HEK293T (cell line): Measurements from ENCODE around the gene KCNAB2.
"Not testable (repeated sequence)": the region's sequence is repeated elsewhere in the genome, so short reads cannot be mapped to it uniquely, and the experiment has no call there.

ENCODE experiments used
- CTCF ChIA-PET: fragments of 350-600 bp; formaldehyde crosslinking; extraction: SDS; loops from one replicate; lab custom pipeline; 2021; ENCODE audit warnings: antibody characterized with exemption, inconsistent platforms; lab: Yijun Ruan, JAX
- POLR2A ChIA-PET: fragments of 350-600 bp; formaldehyde crosslinking; extraction: SDS; loops from one replicate; lab custom pipeline; 2020; ENCODE audit warnings: antibody characterized with exemption, inconsistent platforms; lab: Yijun Ruan, JAX
- DNase-seq: peaks from one replicate; pipeline ENCODE4 v3.0.0; 2012; ENCODE audit warnings: mixed read lengths; ENCODE audit errors: extremely low spot score
- ARNT ChIP-seq: fragments of 450-650 bp; IDR thresholded peaks from 2 replicates; pipeline ENCODE4 v1.6.1; 2017; ENCODE audit warnings: mild to moderate bottlenecking
- BHLHE40 ChIP-seq: fragments of 450-650 bp; IDR thresholded peaks from 2 replicates; pipeline ENCODE4 v1.6.1; 2016; ENCODE audit warnings: mild to moderate bottlenecking, moderate library complexity, borderline replicate concordance
- CTBP1 ChIP-seq: fragments of 450-650 bp; IDR thresholded peaks from 2 replicates; pipeline ENCODE4 v1.6.1; 2016; ENCODE audit warnings: borderline replicate concordance
- ELF4 ChIP-seq: fragments of 450-650 bp; IDR thresholded peaks from 2 replicates; pipeline ENCODE4 v1.6.1; 2017; ENCODE audit warnings: antibody characterized with exemption
- FOXA1 ChIP-seq: fragments of 450-650 bp; IDR thresholded peaks from 2 replicates; pipeline ENCODE4 v1.6.1; 2016; ENCODE audit warnings: mild to moderate bottlenecking
- FOXK2 ChIP-seq: fragments of 450-650 bp; IDR thresholded peaks from 2 replicates; pipeline ENCODE4 v1.6.1; 2016; ENCODE audit warnings: mild to moderate bottlenecking
- FOXM1 ChIP-seq: fragments of 450-650 bp; IDR thresholded peaks from 2 replicates; pipeline ENCODE4 v1.6.1; 2017; ENCODE audit warnings: mild to moderate bottlenecking, borderline replicate concordance
- HDGF ChIP-seq: fragments of 450-650 bp; IDR thresholded peaks from 2 replicates; pipeline ENCODE4 v1.6.1; 2017; ENCODE audit warnings: antibody characterized with exemption, borderline replicate concordance
- L3MBTL2 ChIP-seq: fragments of 450-650 bp; conservative IDR thresholded peaks from 2 replicates; pipeline ENCODE4 v1.6.1; 2016; ENCODE audit warnings: mild to moderate bottlenecking
- LEF1 ChIP-seq: fragments of 450-650 bp; IDR thresholded peaks from 2 replicates; pipeline ENCODE4 v1.6.1; 2017; ENCODE audit warnings: mild to moderate bottlenecking, borderline replicate concordance
- NFRKB ChIP-seq: fragments of 450-650 bp; IDR thresholded peaks from 2 replicates; pipeline ENCODE4 v1.6.1; 2016; ENCODE audit warnings: mild to moderate bottlenecking, moderate library complexity
- SP1 ChIP-seq: fragments of 450-650 bp; IDR thresholded peaks from 2 replicates; pipeline ENCODE4 v1.6.1; 2017
- SUZ12 ChIP-seq: fragments of 450-650 bp; IDR thresholded peaks from 2 replicates; pipeline ENCODE4 v1.6.1; 2016; ENCODE audit warnings: mild to moderate bottlenecking
- TARDBP ChIP-seq: fragments of 450-650 bp; IDR thresholded peaks from 2 replicates; pipeline ENCODE4 v1.6.1; 2016
- ZNF384 ChIP-seq: fragments of 450-650 bp; IDR thresholded peaks from 2 replicates; pipeline ENCODE4 v1.6.1; 2016
- TF ChIP-seq, protein P1 (sequence below): fragments of 450-650 bp; IDR thresholded peaks from 2 replicates; pipeline ENCODE4 v1.6.1; 2016

The KCNAB2 gene

DNA sequence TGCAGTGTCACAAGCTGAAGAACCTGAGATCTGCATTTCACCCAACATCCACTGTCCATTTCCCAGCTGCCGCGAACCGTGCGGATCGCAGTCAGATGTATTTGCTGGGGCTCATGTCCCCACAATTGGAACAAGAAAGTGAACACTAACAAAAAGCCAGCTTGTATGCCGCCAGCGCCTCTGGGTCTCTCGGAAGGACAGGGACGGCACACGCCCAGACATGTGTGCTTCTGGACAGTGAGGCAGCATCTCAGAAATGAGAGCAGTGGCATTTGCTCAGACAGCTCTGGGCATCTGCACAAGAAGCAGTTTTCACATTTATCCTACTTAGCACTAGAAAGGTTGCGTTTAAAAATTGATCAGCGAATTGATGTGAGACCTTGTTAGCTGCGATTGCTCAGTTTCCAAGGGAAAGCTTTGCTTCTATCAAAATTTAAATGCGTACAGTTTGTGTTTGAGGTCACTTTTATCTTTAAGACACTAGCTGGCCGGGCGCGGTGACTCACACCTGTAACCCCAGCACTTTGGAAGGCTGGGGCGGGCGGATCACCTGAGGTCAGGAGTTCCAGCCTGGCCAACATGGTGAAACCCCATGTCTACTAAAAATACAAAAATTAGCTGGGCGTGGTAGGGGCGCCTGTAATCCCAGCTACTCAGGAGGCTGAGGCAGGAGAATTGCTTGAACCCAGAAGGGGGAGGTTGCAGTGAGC, 28.7 kb downstream of the KCNAB2 start:
- DNase-seq: no peak
- CTCF ChIA-PET: interaction anchor here (0.7 kb wide), 1 partner anchor 270 kb away, joined by 6 read pairs; no protein-coding TSS in a partner anchor
- no peak for TF ChIP-seq CTBP1
- no peak for TF ChIP-seq BHLHE40
- no peak for TF ChIP-seq SP1
- TF ChIP-seq FOXA1: no peak
- TF ChIP-seq, protein P1, sequence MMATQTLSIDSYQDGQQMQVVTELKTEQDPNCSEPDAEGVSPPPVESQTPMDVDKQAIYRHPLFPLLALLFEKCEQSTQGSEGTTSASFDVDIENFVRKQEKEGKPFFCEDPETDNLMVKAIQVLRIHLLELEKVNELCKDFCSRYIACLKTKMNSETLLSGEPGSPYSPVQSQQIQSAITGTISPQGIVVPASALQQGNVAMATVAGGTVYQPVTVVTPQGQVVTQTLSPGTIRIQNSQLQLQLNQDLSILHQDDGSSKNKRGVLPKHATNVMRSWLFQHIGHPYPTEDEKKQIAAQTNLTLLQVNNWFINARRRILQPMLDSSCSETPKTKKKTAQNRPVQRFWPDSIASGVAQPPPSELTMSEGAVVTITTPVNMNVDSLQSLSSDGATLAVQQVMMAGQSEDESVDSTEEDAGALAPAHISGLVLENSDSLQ: no peak
- TF ChIP-seq NFRKB: no peak
- TF ChIP-seq L3MBTL2: no peak
- no peak for TF ChIP-seq FOXK2
- no peak for TF ChIP-seq ELF4
- TF ChIP-seq SUZ12: no peak
- no peak for TF ChIP-seq TARDBP
- TF ChIP-seq FOXM1: no peak
- TF ChIP-seq HDGF: no peak
- TF ChIP-seq LEF1: no peak
- no peak for TF ChIP-seq ZNF384
- TF ChIP-seq ARNT: no peak
- POLR2A ChIA-PET: no interaction called here

DNA sequence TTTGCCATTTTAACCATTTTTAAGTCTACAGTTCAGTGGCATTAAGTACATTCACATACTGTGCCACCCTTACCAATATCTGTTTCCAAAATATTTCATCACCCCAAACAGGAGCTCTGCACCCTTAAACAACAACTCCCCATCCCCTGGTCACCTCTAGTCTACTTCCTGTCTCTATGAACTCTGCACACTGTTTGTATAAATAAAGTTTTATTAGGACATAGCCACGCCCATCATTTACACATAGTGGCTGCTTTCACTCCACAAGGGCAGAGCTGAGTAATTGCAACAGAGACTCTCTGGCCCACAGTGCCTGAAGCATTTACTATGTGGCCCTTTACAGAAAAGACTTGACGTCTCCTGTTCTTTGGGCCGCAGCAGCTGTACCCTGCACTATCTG, 30.1 kb downstream of the KCNAB2 start:
- no peak for DNase-seq
- TF ChIP-seq, protein P1: no peak
- TF ChIP-seq ELF4 (peak; percentile 29; the same call in 1 of the 2 replicates), FOXM1 (no peak), FOXA1 (no peak), FOXK2 (no peak), LEF1 (no peak), SP1 (no peak)
- CTCF ChIA-PET: interaction anchor here (0.7 kb wide), 1 partner anchor 12 kb away, joined by 3 read pairs; no protein-coding TSS in a partner anchor
- POLR2A ChIA-PET: no interaction called here

DNA sequence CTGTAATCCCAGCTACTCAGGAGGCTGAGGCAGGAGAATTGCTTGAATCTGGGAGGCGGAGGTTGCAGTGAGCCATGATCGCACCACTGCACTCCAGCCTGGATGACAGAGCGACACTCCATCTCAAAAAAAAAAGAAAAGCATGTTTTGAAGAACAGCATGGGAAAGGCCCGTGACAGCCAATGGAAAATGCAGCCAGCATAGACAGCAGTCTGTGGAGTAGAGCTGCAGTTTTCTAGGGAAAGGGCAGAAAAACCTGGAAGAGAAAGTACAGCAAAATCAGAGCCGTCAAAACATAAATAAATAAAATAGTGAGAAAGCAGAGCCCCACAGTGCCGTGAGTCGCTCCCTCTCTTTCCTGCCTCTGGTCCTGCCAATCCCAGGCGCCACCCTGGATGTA, 31.4 kb downstream of the KCNAB2 start:
- CTCF ChIA-PET: interaction anchor here (0.8 kb wide), 1 partner anchor 168 kb away, joined by 3 read pairs; no protein-coding TSS in a partner anchor
- DNase-seq, POLR2A ChIA-PET: not testable (repeated sequence)

DNA sequence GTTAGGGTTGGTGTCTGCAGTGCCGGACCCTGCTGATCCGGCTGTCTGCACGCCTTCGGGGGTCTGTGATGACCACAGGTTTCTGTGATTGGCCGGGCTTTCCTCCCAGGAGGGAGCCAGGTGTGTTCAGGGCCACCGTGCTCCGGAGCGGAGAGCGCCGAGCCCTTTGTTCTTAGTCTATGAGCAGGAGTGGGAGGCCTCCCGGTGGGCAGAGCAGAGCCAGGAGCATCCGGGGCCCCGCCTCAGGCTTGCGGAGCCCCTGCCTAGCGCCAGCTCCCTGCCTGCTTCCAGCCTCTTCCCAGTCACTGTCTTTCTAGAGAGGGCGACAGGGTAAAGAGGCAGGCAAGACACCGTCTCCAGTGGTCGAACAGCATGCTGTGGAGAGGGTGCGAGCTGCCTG, 31.8 kb downstream of the KCNAB2 start:
- TF ChIP-seq FOXK2 (no peak), L3MBTL2 (no peak), FOXA1 (no peak), ELF4 (no peak), SUZ12 (no peak), ARNT (no peak), SP1 (no peak), TARDBP (no peak), NFRKB (no peak), BHLHE40 (no peak), FOXM1 (no peak), CTBP1 (no peak)
- TF ChIP-seq, protein P1: no peak
- no peak for DNase-seq
- ChIA-PET CTCF (interaction anchor here (0.8 kb wide), 1 partner anchor 167 kb away, joined by 3 read pairs; no protein-coding TSS in a partner anchor), POLR2A (no interaction called here)

DNA sequence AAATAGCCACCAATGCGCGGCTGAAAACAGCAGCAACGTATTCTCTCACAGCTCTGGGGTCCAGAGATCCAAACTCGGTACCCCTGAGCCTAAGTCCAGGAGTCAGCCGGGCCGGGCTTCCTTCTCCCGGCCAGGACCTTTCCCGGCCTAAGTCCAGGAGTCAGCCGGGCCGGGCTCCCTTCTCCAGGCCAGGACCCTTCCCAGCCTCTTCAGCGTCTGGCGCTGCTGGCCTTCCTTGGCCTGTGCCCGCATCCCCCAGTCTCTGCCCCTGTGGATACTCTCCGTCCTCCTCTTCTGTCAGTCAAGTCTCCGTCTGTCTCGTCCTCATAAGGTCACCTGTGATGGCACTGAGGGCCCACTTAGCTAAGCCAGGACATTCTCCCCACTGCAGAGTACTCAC, 32.2 kb downstream of the KCNAB2 start:
- no peak for TF ChIP-seq BHLHE40
- TF ChIP-seq NFRKB: no peak
- TF ChIP-seq ZNF384: no peak
- TF ChIP-seq FOXA1: no peak
- no peak for TF ChIP-seq SP1
- TF ChIP-seq SUZ12: no peak
- no peak for TF ChIP-seq TARDBP
- no peak for TF ChIP-seq ELF4
- TF ChIP-seq ARNT: no peak
- TF ChIP-seq, protein P1: no peak
- no peak for TF ChIP-seq LEF1
- no peak for TF ChIP-seq L3MBTL2
- no peak for TF ChIP-seq CTBP1
- TF ChIP-seq HDGF: no peak
- no peak for TF ChIP-seq FOXK2
- no peak for TF ChIP-seq FOXM1
- DNase-seq: no peak
- POLR2A ChIA-PET: no interaction called here
- CTCF ChIA-PET: no interaction called here

DNA sequence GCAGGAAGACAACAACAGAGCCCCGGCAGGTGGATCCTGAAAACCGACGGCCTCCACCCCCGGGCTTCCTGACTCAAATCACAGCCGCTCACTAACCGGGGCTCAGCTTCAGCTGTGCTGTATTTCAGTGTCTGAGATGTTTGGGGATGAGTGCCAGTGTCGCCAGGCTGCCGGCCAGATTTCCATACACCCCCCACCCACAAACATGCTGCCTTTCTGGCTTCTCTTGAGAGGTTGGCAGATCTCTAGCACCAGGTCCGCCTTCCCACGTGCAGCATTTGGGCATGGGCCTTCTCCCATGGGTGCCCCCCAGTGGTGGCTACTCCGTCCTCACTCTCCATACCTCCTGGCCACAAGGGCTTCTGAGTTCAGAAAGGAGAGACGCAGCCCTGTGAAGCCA, 34.8 kb downstream of the KCNAB2 start:
- no peak for DNase-seq
- TF ChIP-seq ELF4 (no peak), FOXM1 (no peak), NFRKB (no peak), HDGF (no peak), FOXA1 (no peak), FOXK2 (no peak), TARDBP (no peak), SP1 (no peak), ZNF384 (no peak), L3MBTL2 (no peak), CTBP1 (no peak)
- ChIA-PET POLR2A (no interaction called here), CTCF (no interaction called here)
